A549 (cell line): ENCODE data around the gene CYB5D1. TPM values are rescaled to one million over a fixed set of nuclear protein-coding genes. Genes with fewer than 3 reads are reported as not detected.

Experiments used
- ATAC-seq, 2 experiments: fragments of 200-7000 bp in 1 of 2; fragments of >200 bp in 1 of 2; cut with Nextera tagmentation in 1 of 2; cut with Tn5 transposase in 1 of 2; 3 replicates each; pipeline versions ENCODE4 v1.8.0 to v1.9.1; 2018 to 2020; ENCODE audit warnings: mild to moderate bottlenecking in 1 of 2, moderate library complexity in 1 of 2
- CTCF ChIA-PET: fragments of 300-600 bp; sonication (Branson Sonifier 250); formaldehyde crosslinking; extraction: SDS; loops from one replicate; lab custom pipeline; 2021; ENCODE audit warnings: antibody characterized with exemption, inconsistent platforms; lab: Yijun Ruan, JAX
- POLR2A ChIA-PET: fragments of 350-600 bp; formaldehyde crosslinking; extraction: SDS; loops from one replicate; lab custom pipeline; 2021; ENCODE audit warnings: antibody characterized with exemption, inconsistent platforms; lab: Yijun Ruan, JAX
- DNase-seq, 2 experiments: peaks; one replicate each; pipeline versions ENCODE4 v3.0.0 to v3.0.0-alpha.2; 2011 to 2016; ENCODE audit warnings: low read depth in 1 of 2, low spot score in 1 of 2
- FAIRE-seq: peaks from 2 replicates; lab custom pipeline; 2011; peaks lifted over from hg19 to GRCh38; lab: Jason Lieb, UNC
- H3K27ac ChIP-seq, 2 experiments: fragments of >200 bp; sonication (Bioruptor Twin); formaldehyde crosslinking; 3 replicates each; pipeline ENCODE4 v1.5.1; 2016 to 2017
- H3K4me1 ChIP-seq: fragments of >200 bp; sonication (Bioruptor Twin); formaldehyde crosslinking; 3 replicates; pipeline ENCODE4 v1.6.1; 2016
- H3K4me2 ChIP-seq: fragments of >200 bp; sonication (Bioruptor Twin); formaldehyde crosslinking; 3 replicates; pipeline ENCODE4 v1.6.1; 2016
- H3K4me3 ChIP-seq: fragments of >200 bp; sonication (Bioruptor Twin); formaldehyde crosslinking; 3 replicates; pipeline ENCODE4 v1.5.1; 2016
- H3K9me3 ChIP-seq: fragments of >200 bp; sonication (Bioruptor Twin); formaldehyde crosslinking; 3 replicates; pipeline ENCODE4 v1.6.1; 2016
- ATOH8 ChIP-seq: fragments of 250-450 bp; sonication (Bioruptor Pico); IDR thresholded peaks from 2 replicates; pipeline ENCODE4 v1.5.0; 2020; ENCODE audit warnings: low read depth, mild to moderate bottlenecking, moderate library complexity
- BHLHE40 ChIP-seq: IDR thresholded peaks from 2 replicates; pipeline ENCODE4 v1.6.1; 2012; ENCODE audit warnings: low read depth, low read length, inconsistent platforms
- CBX2 ChIP-seq: fragments of 200-600 bp; sonication (generic); IDR thresholded peaks from 2 replicates; pipeline ENCODE4 v1.6.1; 2016; ENCODE audit warnings: low read depth, mild to moderate bottlenecking, borderline replicate concordance
- CHD4 ChIP-seq: fragments of 200-600 bp; sonication (generic); IDR thresholded peaks from 2 replicates; pipeline ENCODE4 v1.6.1; 2016; ENCODE audit warnings: antibody characterized with exemption, mild to moderate bottlenecking, borderline replicate concordance
- CTCF ChIP-seq: fragments of >200 bp; sonication (Bioruptor Twin); formaldehyde crosslinking; IDR thresholded peaks from 3 replicates; pipeline ENCODE4 v1.5.1; 2016
- EHF ChIP-seq: fragments of 250-450 bp; sonication (Bioruptor Pico); IDR thresholded peaks from 2 replicates; pipeline ENCODE4 v1.5.0; 2020; ENCODE audit warnings: mild to moderate bottlenecking
- EHMT2 ChIP-seq: fragments of 200-600 bp; sonication (generic); IDR thresholded peaks from 2 replicates; pipeline ENCODE4 v1.6.1; 2016; ENCODE audit warnings: antibody characterized with exemption, low read depth, mild to moderate bottlenecking, moderate library complexity
- FOXS1 ChIP-seq: fragments of 250-450 bp; sonication (Bioruptor Pico); IDR thresholded peaks from 2 replicates; pipeline ENCODE4 v1.5.0; 2020; ENCODE audit warnings: mild to moderate bottlenecking, moderate library complexity
- GATA3 ChIP-seq: IDR thresholded peaks from 2 replicates; pipeline ENCODE4 v1.6.1; 2012; ENCODE audit warnings: borderline replicate concordance
- HEYL ChIP-seq: fragments of 250-450 bp; sonication (Bioruptor Pico); IDR thresholded peaks from 2 replicates; pipeline ENCODE4 v1.8.0; 2021; ENCODE audit warnings: mild to moderate bottlenecking, moderate library complexity
- JUN ChIP-seq, 2 experiments: fragments of >200 bp; sonication (Bioruptor Twin); formaldehyde crosslinking; IDR thresholded peaks; 2 replicates in 1 of 2; 3 replicates in 1 of 2; pipeline ENCODE4 v1.6.1; 2016 to 2017
- KDM1A ChIP-seq: fragments of 200-600 bp; sonication (generic); IDR thresholded peaks from 2 replicates; pipeline ENCODE4 v1.6.1; 2016; ENCODE audit warnings: low read depth, mild to moderate bottlenecking
- MYC ChIP-seq: IDR thresholded peaks from 2 replicates; pipeline ENCODE4 v1.6.1; 2012; ENCODE audit warnings: mild to moderate bottlenecking, inconsistent platforms, low read length, improper control_type of control experiment, borderline replicate concordance
- NFE2L2 ChIP-seq: fragments of 150-350 bp; conservative IDR thresholded peaks from 2 replicates; pipeline ENCODE4 v1.6.1; 2014; ENCODE audit warnings: low read length
- NPAS2 ChIP-seq: fragments of 250-450 bp; sonication (Bioruptor Pico); IDR thresholded peaks from 2 replicates; pipeline ENCODE4 v1.8.0; 2022; ENCODE audit warnings: mild to moderate bottlenecking, moderate library complexity, borderline replicate concordance
- NR3C1 ChIP-seq: fragments of >200 bp; sonication (Bioruptor Twin); formaldehyde crosslinking; IDR thresholded peaks from 3 replicates; pipeline ENCODE4 v1.6.1; 2017
- POLR2AphosphoS2 ChIP-seq: conservative IDR thresholded peaks from 2 replicates; pipeline ENCODE4 v1.6.1; 2012; ENCODE audit warnings: low read length, improper control_type of control experiment, inconsistent platforms
- RAD21 ChIP-seq, 2 experiments: fragments of >200 bp in 1 of 2; sonication (Bioruptor Twin) in 1 of 2; formaldehyde crosslinking in 1 of 2; IDR thresholded peaks in 1 of 2; conservative IDR thresholded peaks in 1 of 2; 2 replicates in 1 of 2; 3 replicates in 1 of 2; pipeline ENCODE4 v1.6.1; 2012 to 2018; ENCODE audit warnings: inconsistent platforms in 1 of 2
- RARB ChIP-seq: fragments of 250-450 bp; sonication (Bioruptor Pico); IDR thresholded peaks from 2 replicates; pipeline ENCODE4 v1.8.0; 2021; ENCODE audit warnings: mild to moderate bottlenecking, moderate library complexity
- REST ChIP-seq: fragments of 200-600 bp; sonication (generic); IDR thresholded peaks from 2 replicates; pipeline ENCODE4 v1.6.1; 2016; ENCODE audit warnings: antibody characterized with exemption, mild to moderate bottlenecking, moderate library complexity
- SREBF2 ChIP-seq: fragments of 450-650 bp; IDR thresholded peaks from 2 replicates; pipeline ENCODE4 v1.6.1; 2014; ENCODE audit warnings: mild to moderate bottlenecking, moderate library complexity
- TFCP2L1 ChIP-seq: fragments of 250-450 bp; sonication (Bioruptor Pico); IDR thresholded peaks from 2 replicates; pipeline ENCODE4 v1.5.0; 2021; ENCODE audit warnings: mild to moderate bottlenecking
- ZFP36 ChIP-seq: fragments of 450-650 bp; IDR thresholded peaks from 2 replicates; pipeline ENCODE4 v1.6.1; 2014; ENCODE audit warnings: borderline replicate concordance; ENCODE audit not compliant: partially characterized antibody
- ZNF302 ChIP-seq: fragments of 250-450 bp; sonication (Bioruptor Pico); IDR thresholded peaks from 2 replicates; pipeline ENCODE4 v1.9.0; 2021; ENCODE audit warnings: inconsistent platforms, mild to moderate bottlenecking, moderate library complexity
- ZSCAN20 ChIP-seq: fragments of 250-450 bp; sonication (Bioruptor Pico); IDR thresholded peaks from 2 replicates; pipeline ENCODE4 v1.8.0; 2022; ENCODE audit warnings: mild to moderate bottlenecking, moderate library complexity
- WGBS: methylation state at CpG from one replicate; pipeline ENCODE4 v1.1.6; 2017; ENCODE audit errors: missing lambda C conversion rate; 5-methylcytosine and 5-hydroxymethylcytosine counted together
- polyA plus RNA-seq, 4 experiments: library from polyadenylated mRNA; depleted of rRNA in 3 of 4; stranded (reverse); fragments of >200 nt; fragmentation: RNase III in 1 of 4; extraction: RNeasy Plus Mini Kit Qiagen cat#74134 plus additional on column Dnase treatment in 1 of 4; gene quantifications; 2 replicates in 3 of 4; 3 replicates in 1 of 4; pipeline ENCODE4 v1.2.3, GENCODE V29; 2011 to 2017
- TF ChIP-seq, protein P1 (sequence below): IDR thresholded peaks from 2 replicates; pipeline ENCODE4 v1.6.1; 2012
- TF ChIP-seq, protein P2 (sequence below): fragments of >200 bp; sonication (Bioruptor Twin); formaldehyde crosslinking; IDR thresholded peaks from 3 replicates; pipeline ENCODE4 v1.6.1; 2016
- TF ChIP-seq, protein P3 (sequence below): fragments of >200 bp; sonication (Bioruptor Twin); formaldehyde crosslinking; IDR thresholded peaks from 2 replicates; pipeline ENCODE4 v1.6.1; 2016
- TF ChIP-seq, protein P4 (sequence below): fragments of 150-350 bp; IDR thresholded peaks from 2 replicates; pipeline ENCODE4 v1.6.1; 2014; ENCODE audit warnings: low read depth, mild to moderate bottlenecking, low read length

The CYB5D1 gene
- polyA plus RNA-seq, 2 of the 4 experiments (the other 2 are of a cell fraction): 20.4 to 28.2 TPM

DNA sequence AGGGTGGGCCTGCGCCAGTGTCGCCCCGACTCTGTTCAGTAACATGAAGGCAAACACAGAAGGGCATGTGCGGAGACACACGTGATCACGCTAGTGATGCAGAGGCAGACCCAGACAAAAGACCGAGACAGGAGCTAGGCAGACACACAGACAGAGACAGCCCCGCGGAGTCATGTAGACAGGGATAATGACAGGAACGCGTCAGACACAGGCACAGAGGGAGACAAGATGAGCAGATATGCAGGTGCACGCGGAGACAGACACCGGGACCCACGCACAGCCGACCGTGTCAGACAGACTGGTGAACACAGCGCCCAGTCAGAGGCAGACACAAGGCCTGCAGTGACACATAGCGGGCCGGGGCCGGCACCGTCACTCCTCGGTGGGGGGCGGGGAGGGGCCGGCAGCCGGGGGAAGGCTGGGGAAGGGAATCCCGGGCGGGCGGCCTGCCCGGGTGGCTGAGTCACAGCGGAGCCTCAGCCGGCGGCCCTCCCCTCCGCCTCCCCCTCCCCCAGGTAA is 16.3 kb upstream of the CYB5D1 start (continued):
- TF ChIP-seq JUN (IDR thresholded peaks at IDR 0.05) (peak in 1 of 2 experiments; percentile 71; a peak in 3 of 5 replicates), NFE2L2 (peak; percentile 30; the same call in 1 of the 2 replicates), ATOH8 (no peak), GATA3 (peak; percentile 21; the same call in 1 of the 2 replicates), TFCP2L1 (CRISPR knock-in tag) (no peak)
- TF ChIP-seq, all 56 proteins: peak for 12

DNA sequence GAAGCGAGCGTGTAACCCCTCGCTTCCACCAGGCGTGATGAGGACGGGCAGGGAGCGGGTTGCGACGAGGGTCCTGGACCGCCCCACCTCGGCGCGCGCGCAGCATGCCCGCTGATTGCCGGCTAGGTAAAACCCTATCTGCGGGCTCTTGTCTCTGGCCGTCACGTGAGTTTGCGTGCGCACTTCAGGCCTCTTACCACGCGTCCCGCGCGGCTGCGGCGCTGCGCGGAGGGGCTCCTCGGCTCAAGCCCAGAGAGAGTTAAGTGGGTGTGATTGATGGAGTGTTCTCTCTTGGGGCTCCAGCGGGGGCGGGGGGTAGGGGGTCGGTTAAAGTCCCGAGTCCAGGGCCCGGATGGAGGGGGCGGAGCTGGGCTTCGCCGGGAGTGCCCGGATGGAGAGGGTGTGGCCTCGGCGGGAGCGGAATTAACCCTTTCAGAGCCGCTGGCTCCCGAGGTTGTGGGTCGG is 15.9 kb upstream of the CYB5D1 start:
- CTCF ChIA-PET: interaction anchor here (0.9 to 25.1 kb wide), 11 partner anchors 0 to 216 kb away, joined by 3 to 677 read pairs (median 5); partner anchors contain the start of genes KDM6B, NAA38, TP53 and WRAP53
- WGBS: under 1% methylated on average over 33 of the region's 46 CpGs
- POLR2A ChIA-PET: interaction anchor here (1.0 to 5.7 kb wide), 6 partner anchors 9 to 155 kb away, joined by 3 to 65 read pairs (median 6); partner anchors contain the start of genes CYB5D1, KDM6B, NAA38 and TP53
- TF ChIP-seq MYC (no peak), BHLHE40 (peak; percentile 85), NPAS2 (CRISPR knock-in tag) (no peak), CHD4 (no peak), EHF (no peak), RARB (CRISPR knock-in tag) (no peak), JUN (IDR thresholded peaks at IDR 0.05) (peak in 1 of 2 experiments; percentile 89), TFCP2L1 (CRISPR knock-in tag) (peak; percentile 80), CTCF (no peak), NR3C1 (no peak), POLR2AphosphoS2 (no peak), FOXS1 (no peak), HEYL (CRISPR knock-in tag) (no peak), RAD21 (conservative IDR thresholded peaks at IDR 0.05 in 1 of 2, IDR thresholded peaks at IDR 0.05 in 1 of 2) (no peak), CBX2 (no peak), SREBF2 (no peak), KDM1A (no peak), ZSCAN20 (CRISPR knock-in tag) (no peak), ZFP36 (no peak), EHMT2 (no peak), ZNF302 (no peak), REST (peak; percentile 20; the same call in 1 of the 2 replicates)
- TF ChIP-seq, protein P1, sequence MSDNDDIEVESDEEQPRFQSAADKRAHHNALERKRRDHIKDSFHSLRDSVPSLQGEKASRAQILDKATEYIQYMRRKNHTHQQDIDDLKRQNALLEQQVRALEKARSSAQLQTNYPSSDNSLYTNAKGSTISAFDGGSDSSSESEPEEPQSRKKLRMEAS: peak; percentile 77
- TF ChIP-seq, protein P2, sequence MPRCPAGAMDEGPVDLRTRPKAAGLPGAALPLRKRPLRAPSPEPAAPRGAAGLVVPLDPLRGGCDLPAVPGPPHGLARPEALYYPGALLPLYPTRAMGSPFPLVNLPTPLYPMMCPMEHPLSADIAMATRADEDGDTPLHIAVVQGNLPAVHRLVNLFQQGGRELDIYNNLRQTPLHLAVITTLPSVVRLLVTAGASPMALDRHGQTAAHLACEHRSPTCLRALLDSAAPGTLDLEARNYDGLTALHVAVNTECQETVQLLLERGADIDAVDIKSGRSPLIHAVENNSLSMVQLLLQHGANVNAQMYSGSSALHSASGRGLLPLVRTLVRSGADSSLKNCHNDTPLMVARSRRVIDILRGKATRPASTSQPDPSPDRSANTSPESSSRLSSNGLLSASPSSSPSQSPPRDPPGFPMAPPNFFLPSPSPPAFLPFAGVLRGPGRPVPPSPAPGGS: no peak; the same call in 1 of the 3 replicates
- TF ChIP-seq, protein P3, sequence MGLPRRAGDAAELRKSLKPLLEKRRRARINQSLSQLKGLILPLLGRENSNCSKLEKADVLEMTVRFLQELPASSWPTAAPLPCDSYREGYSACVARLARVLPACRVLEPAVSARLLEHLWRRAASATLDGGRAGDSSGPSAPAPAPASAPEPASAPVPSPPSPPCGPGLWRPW: no peak
- TF ChIP-seq, protein P4, sequence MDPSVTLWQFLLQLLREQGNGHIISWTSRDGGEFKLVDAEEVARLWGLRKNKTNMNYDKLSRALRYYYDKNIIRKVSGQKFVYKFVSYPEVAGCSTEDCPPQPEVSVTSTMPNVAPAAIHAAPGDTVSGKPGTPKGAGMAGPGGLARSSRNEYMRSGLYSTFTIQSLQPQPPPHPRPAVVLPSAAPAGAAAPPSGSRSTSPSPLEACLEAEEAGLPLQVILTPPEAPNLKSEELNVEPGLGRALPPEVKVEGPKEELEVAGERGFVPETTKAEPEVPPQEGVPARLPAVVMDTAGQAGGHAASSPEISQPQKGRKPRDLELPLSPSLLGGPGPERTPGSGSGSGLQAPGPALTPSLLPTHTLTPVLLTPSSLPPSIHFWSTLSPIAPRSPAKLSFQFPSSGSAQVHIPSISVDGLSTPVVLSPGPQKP: no peak

More for the DNA sequence above, 15.9 kb upstream of the CYB5D1 start:
- peak overlapping the region; percentile 80 for H3K4me3 ChIP-seq
- DNase-seq: peak; percentile 90 to 92
- peaks cover 51% of the 10 kb centered on the region for H3K4me1 ChIP-seq
- H3K4me2 ChIP-seq: peak overlapping the region; percentile 91
- no peaks in the 10 kb centered on the region for H3K9me3 ChIP-seq
- no peak for FAIRE-seq
- peak overlapping the region; percentile 96 for H3K27ac ChIP-seq
- peak; percentile 12 to 49 for ATAC-seq
